Neural cell (in vitro differentiated cells): Measurements from ENCODE around the gene CCSER2.

ENCODE experiments used
- CTCF ChIP-seq: fragments of 450-650 bp; IDR thresholded peaks from 2 replicates; pipeline ENCODE4 v1.5.1; 2014; ENCODE audit warnings: antibody characterized with exemption, mild to moderate bottlenecking, moderate library complexity; ENCODE audit not compliant: poor library complexity, severe bottlenecking
- EP300 ChIP-seq: fragments of 450-650 bp; conservative IDR thresholded peaks from 2 replicates; pipeline ENCODE4 v1.6.1; 2014; ENCODE audit warnings: antibody characterized with exemption, mild to moderate bottlenecking, moderate library complexity; ENCODE audit not compliant: poor library complexity, severe bottlenecking
- POLR2AphosphoS5 ChIP-seq: IDR thresholded peaks from 2 replicates; pipeline ENCODE4 v1.6.1; 2012

GRCh38 chr10:84524435-84524834 is 196.0 kb downstream of the CCSER2 start:
- TF ChIP-seq CTCF, result no peak
- TF ChIP-seq EP300, result no peak
- no peak for TF ChIP-seq POLR2AphosphoS5
